ENCODE data around the gene DSCAM. TPM values are rescaled to one million over a fixed set of nuclear protein-coding genes. Genes with fewer than 3 reads are reported as not detected.

DSCAM gene
- total RNA-seq, 4 donors from 2014 or later: 0.04 to 0.06 TPM; not detected in 2

DNA sequence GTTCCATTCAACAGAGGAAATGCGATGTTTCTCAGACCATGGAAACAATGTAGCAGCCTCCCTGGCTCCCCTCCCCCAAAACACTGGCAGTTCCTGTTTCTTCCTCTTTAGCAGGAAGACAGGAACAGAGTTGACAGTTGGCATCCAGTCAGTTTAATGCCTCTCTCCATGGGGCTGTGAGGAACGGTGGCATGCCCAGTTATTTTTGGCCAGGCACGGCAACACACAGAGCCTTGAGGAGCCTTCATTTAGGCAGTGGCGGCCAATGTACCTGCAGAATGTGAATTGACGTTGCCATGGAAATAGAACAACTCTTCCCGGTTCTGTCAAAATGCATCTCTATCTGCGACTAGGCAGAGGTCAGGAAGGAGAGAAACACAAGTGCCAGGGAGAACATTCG, 330.6 kb downstream of the DSCAM start:
- Histone ChIP-seq H3K36me3 (no peaks in the 10 kb centered on the region), H3K4me1 (no peaks in the 10 kb centered on the region), H3K27ac (no peak overlapping the region), H3K4me3 (no peak overlapping the region), H3K9me3 (no peaks in the 10 kb centered on the region), H3K27me3 (no peaks in the 10 kb centered on the region)
- 17 to 32% methylated on average over 6 to 8 of the region's 8 CpGs for WGBS, 2 donors
- intact Hi-C loops (cut with DNase I): no loop called here
- no peak for DNase-seq
- TF ChIP-seq POLR2A (IDR thresholded peaks at IDR 0.05) (no peak), CTCF (IDR thresholded peaks at IDR 0.05) (no peak)

GRCh38 chr21:40512590-40512989, 334.4 kb downstream of the DSCAM start:
- Histone ChIP-seq H3K27me3 (no peaks in the 10 kb centered on the region), H3K9me3 (no peaks in the 10 kb centered on the region), H3K4me3 (no peak overlapping the region), H3K4me1 (no peaks in the 10 kb centered on the region), H3K36me3 (no peaks in the 10 kb centered on the region), H3K27ac (no peak overlapping the region)
- peak in 3 of 6 experiments; percentile 25 to 31 (median 25) for TF ChIP-seq CTCF (IDR thresholded peaks at IDR 0.05)
- no peak for TF ChIP-seq POLR2A (IDR thresholded peaks at IDR 0.05)
- no peak for DNase-seq
- intact Hi-C loops (cut with DNase I): no loop called here
- 76 to 80% methylated on average over 11 of the region's 11 CpGs for WGBS, 2 donors

DNA sequence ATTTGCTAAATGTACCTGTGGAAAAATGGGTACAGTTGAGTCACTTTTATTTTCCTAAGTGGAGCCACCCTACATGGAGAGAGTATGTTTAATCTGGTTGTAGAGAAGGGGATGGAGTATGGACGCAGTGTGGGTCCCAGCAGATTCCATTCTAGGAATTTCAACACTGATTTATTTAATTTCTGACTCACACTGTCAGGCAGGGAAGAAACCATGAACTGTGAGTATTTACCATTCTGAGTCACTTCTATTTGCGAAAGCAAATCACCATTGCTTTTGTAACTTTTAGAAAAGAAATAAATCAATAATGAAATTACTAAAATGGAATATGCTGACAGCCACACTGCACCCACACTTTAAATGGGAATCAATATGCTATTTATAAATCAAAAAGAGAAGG, 339.0 kb downstream of the DSCAM start:
- intact Hi-C loops (cut with DNase I): no loop called here

DNA sequence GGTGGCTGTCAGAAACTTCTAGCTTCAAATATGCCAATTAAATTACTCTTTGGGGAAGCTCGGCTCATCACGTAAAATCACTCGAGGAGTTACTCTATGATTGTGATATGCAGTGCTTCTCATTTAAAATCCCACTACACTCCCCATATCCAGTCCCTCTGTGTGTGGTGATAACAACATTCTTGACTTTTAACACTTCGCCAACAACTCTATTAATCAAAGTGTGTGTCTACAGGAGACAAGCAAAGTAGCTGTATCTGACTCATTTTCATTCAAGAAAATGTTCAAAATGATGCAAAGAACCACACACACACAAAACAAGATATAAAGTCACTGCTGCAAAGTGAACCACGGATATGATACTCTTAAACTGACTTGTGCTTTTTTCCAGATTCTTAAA, 341.3 kb downstream of the DSCAM start:
- 68 to 72% methylated on average over 5 of the region's 5 CpGs for WGBS, 2 donors
- DNase-seq: no peak
- H3K9me3 ChIP-seq: no peaks in the 10 kb centered on the region
- no peaks in the 10 kb centered on the region for H3K36me3 ChIP-seq
- no peaks in the 10 kb centered on the region for H3K27me3 ChIP-seq
- H3K4me3 ChIP-seq: no peak overlapping the region
- TF ChIP-seq POLR2A (IDR thresholded peaks at IDR 0.05) (no peak), CTCF (IDR thresholded peaks at IDR 0.05) (no peak)
- intact Hi-C loops (cut with DNase I): no loop called here
- no peak overlapping the region for H3K27ac ChIP-seq
- no peaks in the 10 kb centered on the region for H3K4me1 ChIP-seq

More for the DNA sequence above, 339.0 kb downstream of the DSCAM start:
- Histone ChIP-seq H3K4me1 (no peaks in the 10 kb centered on the region), H3K27ac (no peak overlapping the region), H3K4me3 (no peak overlapping the region), H3K36me3 (no peaks in the 10 kb centered on the region), H3K27me3 (no peaks in the 10 kb centered on the region), H3K9me3 (no peaks in the 10 kb centered on the region)
- 43 to 45% methylated on average over 2 of the region's 2 CpGs for WGBS, 2 donors
- DNase-seq: no peak
- TF ChIP-seq POLR2A (IDR thresholded peaks at IDR 0.05): no peak
- TF ChIP-seq CTCF (IDR thresholded peaks at IDR 0.05): no peak

GRCh38 chr21:40505244-40505643, 341.7 kb downstream of the DSCAM start:
- DNase-seq: no peak
- Histone ChIP-seq H3K36me3 (no peaks in the 10 kb centered on the region), H3K27me3 (no peaks in the 10 kb centered on the region), H3K4me1 (no peaks in the 10 kb centered on the region), H3K27ac (no peak overlapping the region), H3K4me3 (no peak overlapping the region), H3K9me3 (no peaks in the 10 kb centered on the region)
- TF ChIP-seq POLR2A (IDR thresholded peaks at IDR 0.05): no peak
- no peak for TF ChIP-seq CTCF (IDR thresholded peaks at IDR 0.05)
- intact Hi-C loops (cut with DNase I): no loop called here
